CD4-positive, CD25-positive, alpha-beta regulatory T cell (primary cell): ENCODE measurements around the gene ZNF669. TPM values are rescaled to one million over a fixed set of nuclear protein-coding genes. Genes with fewer than 3 reads are reported as not detected.
"Not testable (repeated sequence)": the region's sequence is repeated elsewhere in the genome, so short reads cannot be mapped to it uniquely, and the experiment has no call there.

Experiments used
- ATAC-seq, 2 donors: fragments of 150-1000 bp; cut with Tn5 transposase; one replicate each; pipeline ENCODE4 v1.10.0; 2021; ENCODE audit warnings: low read depth in 2 of 2, moderate number of reproducible peaks in 2 of 2, moderate library complexity in 1 of 2
- DNase-seq, 3 donors: peaks; one replicate each; pipeline versions ENCODE4 v3.0.0 to v3.0.0-alpha.2; 2012 to 2022; ENCODE audit warnings: mixed read lengths in 1 of 3
- H3K27ac ChIP-seq: one replicate; pipeline ENCODE4 v1.7.0; 2013; ENCODE audit warnings: mild to moderate bottlenecking, low read length; ENCODE audit not compliant: insufficient read depth, poor library complexity, severe bottlenecking
- H3K27me3 ChIP-seq: one replicate; pipeline ENCODE4 v1.7.0; 2013; ENCODE audit warnings: low read length; ENCODE audit not compliant: control insufficient read depth, insufficient read depth
- H3K36me3 ChIP-seq: one replicate; pipeline ENCODE4 v1.7.0; 2013; ENCODE audit warnings: mild to moderate bottlenecking, low read length, moderate library complexity; ENCODE audit not compliant: control insufficient read depth, insufficient read depth
- H3K4me1 ChIP-seq: 2 replicates; pipeline ENCODE4 v1.7.0; 2013; ENCODE audit warnings: mild to moderate bottlenecking, low read length; ENCODE audit not compliant: insufficient read depth, control insufficient read depth, poor library complexity, severe bottlenecking
- H3K4me3 ChIP-seq: one replicate; pipeline ENCODE4 v1.7.0; 2013; ENCODE audit warnings: low read depth, mild to moderate bottlenecking, low read length, moderate library complexity
- H3K9me3 ChIP-seq, 2 experiments: 1 replicate in 1 of 2; 2 replicates in 1 of 2; pipeline ENCODE4 v1.7.0; 2013; ENCODE audit warnings: low read length in 2 of 2, mild to moderate bottlenecking in 1 of 2, moderate library complexity in 1 of 2; ENCODE audit not compliant: control insufficient read depth in 2 of 2
- H3K27ac Mint-ChIP-seq, 3 donors: one replicate each; pipeline ENCODE4 v1.8.0; 2020 to 2022; ENCODE audit warnings: mild to moderate bottlenecking in 3 of 3, mixed read lengths in 3 of 3, moderate library complexity in 2 of 3
- H3K27me3 Mint-ChIP-seq: one replicate; pipeline ENCODE4 v1.8.0; 2022; ENCODE audit warnings: mild to moderate bottlenecking, mixed read lengths
- H3K36me3 Mint-ChIP-seq: one replicate; pipeline ENCODE4 v1.8.0; 2020; ENCODE audit warnings: mixed read lengths
- H3K4me1 Mint-ChIP-seq, 4 donors: one replicate each; pipeline ENCODE4 v1.8.0; 2020 to 2022; ENCODE audit warnings: mixed read lengths in 4 of 4, mild to moderate bottlenecking in 1 of 4
- H3K4me3 Mint-ChIP-seq, 4 donors: one replicate each; pipeline ENCODE4 v1.8.0; 2020 to 2022; ENCODE audit warnings: mild to moderate bottlenecking in 4 of 4, mixed read lengths in 4 of 4, moderate library complexity in 3 of 4
- H3K9me3 Mint-ChIP-seq, 7 donors: one replicate each; pipeline ENCODE4 v1.8.0; 2020 to 2022; ENCODE audit warnings: mixed read lengths in 7 of 7, mild to moderate bottlenecking in 3 of 7, moderate library complexity in 2 of 7
- polyA plus RNA-seq, 4 donors: library from polyadenylated mRNA; unstranded; fragments of 300-500 nt; fragmentation: Illumina TruSeq; gene quantifications; one replicate each; pipeline ENCODE4 v1.2.3, GENCODE V29; 2021
- total RNA-seq: library from RNA; stranded (reverse); gene quantifications from one replicate; pipeline ENCODE4 v1.2.3, GENCODE V29; 2022

Gene ZNF669
- total and polyA plus RNA-seq, 5 donors from 2014 or later: 10.1 to 24.9 (median 15.4) TPM

GRCh38 chr1:247127519-247128282, 23.5 kb upstream of the ZNF669 start:
- not testable (repeated sequence) for H3K27me3 ChIP-seq, ATAC-seq, H3K4me1 ChIP-seq, H3K27me3 Mint-ChIP-seq, H3K27ac ChIP-seq, H3K36me3 ChIP-seq, DNase-seq, H3K4me1 Mint-ChIP-seq
- Histone ChIP-seq H3K9me3 (peaks cover 17 to 31% of the 10 kb centered on the region in 2 experiments), H3K4me3 (peak overlapping the region; percentile 41)
- H3K9me3 Mint-ChIP-seq: peaks cover 0 to 21% (median 6%) of the 10 kb centered on the region in 7 donors
- peak overlapping the region; percentile 47 to 93 (median 87) for H3K27ac Mint-ChIP-seq
- H3K36me3 Mint-ChIP-seq: peaks cover 19% of the 10 kb centered on the region
- peak overlapping the region; percentile 88 to 93 (median 92) for H3K4me3 Mint-ChIP-seq

- H3K9me3 ChIP-seq: peaks cover 11 to 20% of the 10 kb centered on the region in 2 experiments
- H3K4me1 ChIP-seq, H3K4me1 Mint-ChIP-seq, H3K27ac ChIP-seq, H3K4me3 ChIP-seq, H3K27me3 ChIP-seq, DNase-seq, H3K4me3 Mint-ChIP-seq, H3K27me3 Mint-ChIP-seq, H3K27ac Mint-ChIP-seq, H3K36me3 ChIP-seq: not testable (repeated sequence)
- Mint-ChIP-seq H3K36me3 (peaks cover 11% of the 10 kb centered on the region), H3K9me3 (peaks cover 0 to 13% (median 3%) of the 10 kb centered on the region in 7 donors)
- ATAC-seq: peak; percentile 47 to 57
Observed at GRCh38 chr1:247126601-247127000, 22.4 kb upstream of the ZNF669 start.

- H3K27ac ChIP-seq, H3K4me3 ChIP-seq, H3K36me3 ChIP-seq, DNase-seq, H3K27me3 Mint-ChIP-seq, H3K4me1 Mint-ChIP-seq, H3K27me3 ChIP-seq, H3K4me1 ChIP-seq, H3K4me3 Mint-ChIP-seq, H3K27ac Mint-ChIP-seq: not testable (repeated sequence)
- ATAC-seq: peak; percentile 100
- H3K9me3 ChIP-seq: peaks cover 8 to 16% of the 10 kb centered on the region in 2 experiments
- Mint-ChIP-seq H3K9me3 (peaks cover 0 to 13% (median 3%) of the 10 kb centered on the region in 7 donors), H3K36me3 (peaks cover 11% of the 10 kb centered on the region)
Observed at GRCh38 chr1:247126166-247126565, 22.0 kb upstream of the ZNF669 start.

GRCh38 chr1:247121382-247121781, 17.2 kb upstream of the ZNF669 start:
- Histone ChIP-seq H3K27ac (no peak overlapping the region), H3K36me3 (no peaks in the 10 kb centered on the region), H3K27me3 (no peaks in the 10 kb centered on the region), H3K4me1 (no peaks in the 10 kb centered on the region), H3K9me3 (peaks cover 0 to 3% of the 10 kb centered on the region in 2 experiments), H3K4me3 (no peak overlapping the region)
- Mint-ChIP-seq H3K36me3 (no peaks in the 10 kb centered on the region), H3K9me3 (peaks cover 0 to 5% (median 1%) of the 10 kb centered on the region in 7 donors), H3K4me3 (no peak overlapping the region), H3K4me1 (no peaks in the 10 kb centered on the region), H3K27ac (no peak overlapping the region), H3K27me3 (no peaks in the 10 kb centered on the region)
- DNase-seq (no peak), ATAC-seq (no peak)

- H3K27ac Mint-ChIP-seq, H3K4me1 Mint-ChIP-seq, H3K27ac ChIP-seq, ATAC-seq, H3K4me1 ChIP-seq, H3K27me3 ChIP-seq, H3K36me3 Mint-ChIP-seq, DNase-seq, H3K4me3 Mint-ChIP-seq, H3K4me3 ChIP-seq, H3K36me3 ChIP-seq, H3K9me3 Mint-ChIP-seq, H3K27me3 Mint-ChIP-seq, H3K9me3 ChIP-seq: not testable (repeated sequence)
Observed at GRCh38 chr1:247120408-247120668, 16.2 kb upstream of the ZNF669 start.

- Histone ChIP-seq H3K4me3 (no peak overlapping the region), H3K9me3 (peaks cover 0 to under 1% of the 10 kb centered on the region in 2 experiments), H3K27me3 (no peaks in the 10 kb centered on the region), H3K4me1 (no peaks in the 10 kb centered on the region), H3K36me3 (no peaks in the 10 kb centered on the region), H3K27ac (no peak overlapping the region)
- H3K4me1 Mint-ChIP-seq: peaks cover 0 to 5% (median 1%) of the 10 kb centered on the region in 4 donors
- H3K4me3 Mint-ChIP-seq: no peak overlapping the region
- ATAC-seq (no peak), DNase-seq (no peak)
- H3K27me3 Mint-ChIP-seq: no peaks in the 10 kb centered on the region
- H3K9me3 Mint-ChIP-seq: peaks cover 0 to 5% (median 0%) of the 10 kb centered on the region in 7 donors
- H3K27ac Mint-ChIP-seq: no peak overlapping the region
- H3K36me3 Mint-ChIP-seq: no peaks in the 10 kb centered on the region
Observed at GRCh38 chr1:247119600-247120407, 15.6 kb upstream of the ZNF669 start.

- Mint-ChIP-seq H3K36me3 (no peaks in the 10 kb centered on the region), H3K4me1 (peaks cover 0 to 5% (median 1%) of the 10 kb centered on the region in 4 donors), H3K9me3 (peaks cover 0 to 1% (median 0%) of the 10 kb centered on the region in 7 donors), H3K27ac (no peak overlapping the region), H3K27me3 (no peaks in the 10 kb centered on the region), H3K4me3 (no peak overlapping the region)
- ATAC-seq (no peak), DNase-seq (no peak)
- H3K27me3 ChIP-seq: no peaks in the 10 kb centered on the region
- H3K4me1 ChIP-seq: no peaks in the 10 kb centered on the region
- no peaks in the 10 kb centered on the region for H3K9me3 ChIP-seq
- H3K36me3 ChIP-seq: no peaks in the 10 kb centered on the region
- no peak overlapping the region for H3K27ac ChIP-seq
- H3K4me3 ChIP-seq: no peak overlapping the region
Observed at GRCh38 chr1:247118946-247119446, 14.8 kb upstream of the ZNF669 start.
